Measurements from ENCODE around the gene CCDC195. TPM values are rescaled to one million over a fixed set of nuclear protein-coding genes. Genes with fewer than 3 reads are reported as not detected.

CCDC195 gene
- total and polyA plus RNA-seq, 4 donors = not detected

GRCh38 chr2:224659714-224660113, 56.5 kb downstream of the CCDC195 start:
- H3K27ac ChIP-seq (ENCODE audit: low read depth in 1 of 2, low read length in 1 of 2) = no peak overlapping the region
- no peaks in the 10 kb centered on the region for H3K27me3 ChIP-seq (ENCODE audit: control insufficient read depth in 3 of 3, insufficient read depth in 3 of 3, low read length in 2 of 3)
- H3K9ac ChIP-seq (ENCODE audit: insufficient read depth in 1 of 2, low read length in 2 of 2) = no peak overlapping the region
- no peaks in the 10 kb centered on the region for H3K36me3 ChIP-seq (ENCODE audit: control insufficient read depth in 4 of 4, insufficient read depth in 4 of 4, low read length in 4 of 4)
- ATAC-seq (ENCODE audit: insufficient read depth, low FRiP score) = no peak
- H3K4me1 ChIP-seq (ENCODE audit: control insufficient read depth in 5 of 5, insufficient read depth in 5 of 5, low read length in 5 of 5) = no peaks in the 10 kb centered on the region
- 79 to 90% methylated on average over 6 of the region's 6 CpGs for WGBS, 2 donors
- no peak for TF ChIP-seq CTCF (IDR thresholded peaks at IDR 0.05; ENCODE audit: control extremely low read depth, extremely low read depth)
- no peak for DNase-seq
- no peak overlapping the region for H3K4me3 ChIP-seq
- H3K9me3 ChIP-seq (ENCODE audit: control insufficient read depth in 4 of 4, insufficient read depth in 3 of 4, low read length in 3 of 4) = peaks cover 0 to 17% (median 0%) of the 10 kb centered on the region in 4 donors

- Histone ChIP-seq H3K27me3 (ENCODE audit: control insufficient read depth in 3 of 3, insufficient read depth in 3 of 3, low read length in 2 of 3) (no peaks in the 10 kb centered on the region), H3K27ac (ENCODE audit: low read depth in 1 of 2, low read length in 1 of 2) (no peak overlapping the region), H3K4me1 (ENCODE audit: control insufficient read depth in 5 of 5, insufficient read depth in 5 of 5, low read length in 5 of 5) (no peaks in the 10 kb centered on the region), H3K9ac (ENCODE audit: insufficient read depth in 1 of 2, low read length in 2 of 2) (no peak overlapping the region), H3K9me3 (ENCODE audit: control insufficient read depth in 4 of 4, insufficient read depth in 3 of 4, low read length in 3 of 4) (peaks cover 0 to 13% (median 0%) of the 10 kb centered on the region in 4 donors), H3K4me3 (no peak overlapping the region), H3K36me3 (ENCODE audit: control insufficient read depth in 4 of 4, insufficient read depth in 4 of 4, low read length in 4 of 4) (no peaks in the 10 kb centered on the region)
- ATAC-seq (ENCODE audit: insufficient read depth, low FRiP score) (no peak), DNase-seq (no peak)
- no peak for TF ChIP-seq CTCF (IDR thresholded peaks at IDR 0.05; ENCODE audit: control extremely low read depth, extremely low read depth)
These were observed 57.3 kb downstream of the CCDC195 start for GRCh38 chr2:224658780-224659405.

- DNase-seq (no peak), ATAC-seq (ENCODE audit: insufficient read depth, low FRiP score) (no peak)
- no peak overlapping the region for H3K4me3 ChIP-seq
- no peak for TF ChIP-seq CTCF (IDR thresholded peaks at IDR 0.05; ENCODE audit: control extremely low read depth, extremely low read depth)
- H3K36me3 ChIP-seq (ENCODE audit: control insufficient read depth in 4 of 4, insufficient read depth in 4 of 4, low read length in 4 of 4) = no peaks in the 10 kb centered on the region
- 77% methylated on average over 5 of the region's 5 CpGs for WGBS, 2 donors
- no peak overlapping the region for H3K9ac ChIP-seq (ENCODE audit: insufficient read depth in 1 of 2, low read length in 2 of 2)
- H3K4me1 ChIP-seq (ENCODE audit: control insufficient read depth in 5 of 5, insufficient read depth in 5 of 5, low read length in 5 of 5) = no peaks in the 10 kb centered on the region
- no peak overlapping the region for H3K27ac ChIP-seq (ENCODE audit: low read depth in 1 of 2, low read length in 1 of 2)
- no peaks in the 10 kb centered on the region for H3K27me3 ChIP-seq (ENCODE audit: control insufficient read depth in 3 of 3, insufficient read depth in 3 of 3, low read length in 2 of 3)
- H3K9me3 ChIP-seq (ENCODE audit: control insufficient read depth in 4 of 4, insufficient read depth in 3 of 4, low read length in 3 of 4) = peaks cover 0 to 10% (median 0%) of the 10 kb centered on the region in 4 donors
These were observed 58.8 kb downstream of the CCDC195 start for GRCh38 chr2:224657349-224657748.
